CD14-positive monocyte (primary cell): ENCODE measurements around the gene SYNE2. TPM values are rescaled to one million over a fixed set of nuclear protein-coding genes. Genes with fewer than 3 reads are reported as not detected.

Experiments used
- DNase-seq, 3 donors: peaks; one replicate each; pipeline ENCODE4 v3.0.0-alpha.2; 2011 to 2022
- H2AFZ ChIP-seq: 2 replicates; pipeline ENCODE4 v1.6.0; 2012; ENCODE audit warnings: mild to moderate bottlenecking, low read depth, low read length, inconsistent platforms; ENCODE audit not compliant: insufficient read depth, poor library complexity, severe bottlenecking
- H3K27ac ChIP-seq, 2 donors: 1 replicate in 1 of 2; 2 replicates in 1 of 2; pipeline ENCODE4 v1.5.1; 2012 to 2013; ENCODE audit warnings: low read length in 2 of 2, control low read depth in 1 of 2, inconsistent platforms in 1 of 2, low read depth in 1 of 2, mild to moderate bottlenecking in 1 of 2
- H3K27me3 ChIP-seq, 2 donors: one replicate each; pipeline versions ENCODE4 v1.6.0 to v1.6.1; 2011 to 2013; ENCODE audit warnings: low read length in 2 of 2; ENCODE audit not compliant: control insufficient read depth in 2 of 2, insufficient read depth in 2 of 2
- H3K36me3 ChIP-seq, 2 donors: replicated peaks in 1 of 2; 1 replicate in 1 of 2; 2 replicates in 1 of 2; pipeline versions ENCODE4 v1.5.1 to v1.6.1; 2012 to 2013; ENCODE audit warnings: low read length in 2 of 2, control low read depth in 1 of 2, inconsistent platforms in 1 of 2, mild to moderate bottlenecking in 1 of 2; ENCODE audit not compliant: insufficient read depth in 2 of 2, control insufficient read depth in 1 of 2
- H3K4me1 ChIP-seq, 2 donors: 1 replicate in 1 of 2; 2 replicates in 1 of 2; pipeline versions ENCODE4 v1.5.1 to v1.6.1; 2012 to 2013; ENCODE audit warnings: low read length in 2 of 2, control low read depth in 1 of 2, inconsistent platforms in 1 of 2, mild to moderate bottlenecking in 1 of 2, moderate library complexity in 1 of 2; ENCODE audit not compliant: insufficient read depth in 2 of 2, control insufficient read depth in 1 of 2
- H3K4me2 ChIP-seq: replicated peaks from 2 replicates; pipeline ENCODE3; 2012; ENCODE audit warnings: low read length, moderate library complexity, mild to moderate bottlenecking; ENCODE audit not compliant: poor library complexity, severe bottlenecking; ENCODE audit errors: extremely low read depth
- H3K4me3 ChIP-seq, 3 experiments: fragments of 200-600 bp in 1 of 3; sonication (generic) in 1 of 3; replicated peaks in 1 of 3; 1 replicate in 2 of 3; 2 replicates in 1 of 3; pipeline ENCODE4 v1.5.1; 2011 to 2013; ENCODE audit warnings: low read length in 3 of 3, mild to moderate bottlenecking in 3 of 3, control low read depth in 2 of 3, low read depth in 2 of 3, inconsistent platforms in 1 of 3, moderate library complexity in 1 of 3
- H3K79me2 ChIP-seq: 2 replicates; pipeline ENCODE4 v1.6.0; 2012; ENCODE audit warnings: mild to moderate bottlenecking, control low read depth, inconsistent platforms, low read length, moderate library complexity; ENCODE audit not compliant: insufficient read depth
- H3K9ac ChIP-seq: 2 replicates; pipeline ENCODE4 v1.6.0; 2017; ENCODE audit warnings: low read length, mild to moderate bottlenecking; ENCODE audit not compliant: insufficient read depth, poor library complexity, severe bottlenecking
- H3K9me3 ChIP-seq, 2 donors: replicated peaks in 1 of 2; 1 replicate in 1 of 2; 2 replicates in 1 of 2; pipeline versions ENCODE4 v1.5.1 to v1.6.1; 2012 to 2013; ENCODE audit warnings: low read length in 2 of 2, control low read depth in 1 of 2; ENCODE audit not compliant: control insufficient read depth in 1 of 2, insufficient read depth in 1 of 2
- H4K20me1 ChIP-seq: 2 replicates; pipeline ENCODE4 v1.6.0; 2012; ENCODE audit warnings: mild to moderate bottlenecking, low read length, control low read depth, moderate library complexity; ENCODE audit not compliant: insufficient read depth
- H3K27ac Mint-ChIP-seq, 7 donors: one replicate each; pipeline ENCODE4 v1.8.0; 2020; ENCODE audit warnings: mild to moderate bottlenecking in 7 of 7, mixed read lengths in 7 of 7, moderate library complexity in 6 of 7, inconsistent platforms in 2 of 7
- H3K27me3 Mint-ChIP-seq, 3 donors: one replicate each; pipeline ENCODE4 v1.8.0; 2021 to 2022; ENCODE audit warnings: low read depth in 3 of 3, mild to moderate bottlenecking in 3 of 3, mixed read lengths in 3 of 3, moderate library complexity in 3 of 3, inconsistent platforms in 1 of 3
- H3K36me3 Mint-ChIP-seq, 2 donors: one replicate each; pipeline ENCODE4 v1.8.0; 2020; ENCODE audit warnings: mixed read lengths in 2 of 2, inconsistent platforms in 1 of 2, mild to moderate bottlenecking in 1 of 2
- H3K4me1 Mint-ChIP-seq: one replicate; pipeline ENCODE4 v1.8.0; 2020; ENCODE audit warnings: mild to moderate bottlenecking, mixed read lengths
- H3K4me3 Mint-ChIP-seq, 2 donors: one replicate each; pipeline ENCODE4 v1.8.0; 2020; ENCODE audit warnings: mild to moderate bottlenecking in 2 of 2, mixed read lengths in 2 of 2, moderate library complexity in 1 of 2
- H3K9me3 Mint-ChIP-seq, 7 donors: one replicate each; pipeline ENCODE4 v1.8.0; 2020 to 2022; ENCODE audit warnings: mixed read lengths in 7 of 7, mild to moderate bottlenecking in 6 of 7, moderate library complexity in 6 of 7, inconsistent platforms in 2 of 7
- CTCF ChIP-seq: fragments of 200-600 bp; IDR thresholded peaks from one replicate; pipeline ENCODE4 v1.8.0; 2022; ENCODE audit warnings: antibody characterized with exemption, mild to moderate bottlenecking
- WGBS: methylation state at CpG from one replicate; pipeline ENCODE4 v1.1.5; 2013; ENCODE audit warnings: missing lambda C conversion rate; ENCODE audit not compliant: insufficient coverage; 5-methylcytosine and 5-hydroxymethylcytosine counted together
- intact Hi-C, 2 donors: fragments of 100-400 bp; cut with micrococcal nuclease; formaldehyde crosslinking; loops; one replicate each; pipeline versions ENCODE4 v1.15.0 to v1.15.1; 2023
- polyA plus RNA-seq, 3 donors: library from polyadenylated mRNA; depleted of rRNA in 1 of 3; unstranded in 2 of 3; stranded (reverse) in 1 of 3; fragments of 300-500 nt in 2 of 3; fragments of >200 nt in 1 of 3; fragmentation: Illumina TruSeq in 2 of 3; gene quantifications; 1 replicate in 2 of 3; 2 replicates in 1 of 3; pipeline ENCODE4 v1.2.3, GENCODE V29; 2012 to 2021

SYNE2 gene
- polyA plus RNA-seq, 3 donors, result 0.06 to 0.46 (median 0.44) TPM

- TF ChIP-seq CTCF, result no peak
These were observed 260.3 kb downstream of the SYNE2 start for GRCh38 chr14:64112867-64113678.

GRCh38 chr14:64114166-64114565 lies 261.4 kb downstream of the SYNE2 start:
- Histone ChIP-seq H2AFZ (no peak overlapping the region), H3K9ac (no peak overlapping the region), H3K79me2 (no peaks in the 10 kb centered on the region), H3K27me3 (no peaks in the 10 kb centered on the region), H3K27ac (no peak overlapping the region), H3K4me1 (no peaks in the 10 kb centered on the region), H3K4me3 (no peak overlapping the region), H4K20me1 (no peaks in the 10 kb centered on the region), H3K4me2 (no peak overlapping the region), H3K36me3 (no peaks in the 10 kb centered on the region), H3K9me3 (no peaks in the 10 kb centered on the region)
- H3K4me1 Mint-ChIP-seq, result no peaks in the 10 kb centered on the region
- H3K4me3 Mint-ChIP-seq, result no peak overlapping the region
- H3K36me3 Mint-ChIP-seq, result no peaks in the 10 kb centered on the region
- peaks cover 0 to 4% (median 1%) of the 10 kb centered on the region in 3 donors for H3K27me3 Mint-ChIP-seq
- DNase-seq, result no peak
- intact Hi-C loops, result no loop called here
- TF ChIP-seq CTCF, result no peak
- WGBS, result 76% methylated on average over 7 of the region's 9 CpGs
- H3K9me3 Mint-ChIP-seq, result no peaks in the 10 kb centered on the region
- no peak overlapping the region for H3K27ac Mint-ChIP-seq

More at GRCh38 chr14:64112867-64113678, 260.3 kb downstream of the SYNE2 start:
- Histone ChIP-seq H3K4me1 (no peaks in the 10 kb centered on the region), H3K27me3 (no peaks in the 10 kb centered on the region), H2AFZ (no peak overlapping the region), H3K4me3 (no peak overlapping the region), H3K9me3 (no peaks in the 10 kb centered on the region), H3K9ac (no peak overlapping the region), H3K79me2 (no peaks in the 10 kb centered on the region), H3K4me2 (no peak overlapping the region), H4K20me1 (no peaks in the 10 kb centered on the region), H3K27ac (no peak overlapping the region), H3K36me3 (no peaks in the 10 kb centered on the region)
- WGBS, result 85% methylated on average over 10 of the region's 17 CpGs
- H3K9me3 Mint-ChIP-seq, result no peaks in the 10 kb centered on the region
- intact Hi-C loops, result no loop called here
- no peaks in the 10 kb centered on the region for H3K36me3 Mint-ChIP-seq
- H3K4me3 Mint-ChIP-seq, result no peak overlapping the region
- no peak overlapping the region for H3K27ac Mint-ChIP-seq
- H3K27me3 Mint-ChIP-seq, result peaks cover 0 to 2% (median 0%) of the 10 kb centered on the region in 3 donors
- no peaks in the 10 kb centered on the region for H3K4me1 Mint-ChIP-seq
- DNase-seq, result no peak
